ENCODE results near the gene THEMIS2.

GRCh38 chr1:27928216-27928954 lies 56.0 kb downstream of the THEMIS2 start:
- TF ChIP-seq MLX (CRISPR knock-in tag; IDR thresholded peaks at IDR 0.05) (no peak), PHF8 (CRISPR knock-in tag; IDR thresholded peaks at IDR 0.05) (no peak), KLF6 (CRISPR knock-in tag; IDR thresholded peaks at IDR 0.05) (no peak), IKZF4 (CRISPR knock-in tag; IDR thresholded peaks at IDR 0.05; ENCODE audit: borderline replicate concordance, low read depth, not compliant biosample characterization) (no peak), EZH2 (conservative IDR thresholded peaks at IDR 0.05; ENCODE audit: low read depth, low read length) (no peak), ATF1 (CRISPR knock-in tag; IDR thresholded peaks at IDR 0.05) (no peak), ZNF644 (CRISPR knock-in tag; IDR thresholded peaks at IDR 0.05; ENCODE audit: low read depth) (no peak), MAX (IDR thresholded peaks at IDR 0.05) (no peak), CBFB (CRISPR knock-in tag; IDR thresholded peaks at IDR 0.05) (no peak), CTCF (CRISPR knock-in tag; IDR thresholded peaks at IDR 0.05) (peak; percentile 58), PBX3 (CRISPR knock-in tag; IDR thresholded peaks at IDR 0.05; ENCODE audit: borderline replicate concordance) (no peak), SAP130 (CRISPR knock-in tag; IDR thresholded peaks at IDR 0.05; ENCODE audit: low read depth) (no peak), ZZZ3 (CRISPR knock-in tag; IDR thresholded peaks at IDR 0.05; ENCODE audit: borderline replicate concordance) (no peak)

Measured in HepG2 (cell line).